Kidney (tissue), 14 donors: Measurements from ENCODE around the gene BRPF3. TPM values are rescaled to one million over a fixed set of nuclear protein-coding genes. Genes with fewer than 3 reads are reported as not detected.

Experiments used
- DNase-seq, 5 donors: peaks; one replicate each; pipeline ENCODE4 v3.0.0-alpha.2; 2013 to 2020
- FAIRE-seq: peaks from 2 replicates; lab custom pipeline; 2012; peaks lifted over from hg19 to GRCh38; lab: Jason Lieb, UNC
- H3K27ac ChIP-seq, 2 donors: one replicate each; pipeline ENCODE4 v1.7.0; 2013; ENCODE audit warnings: low read depth in 2 of 2, low read length in 2 of 2, inconsistent platforms in 1 of 2
- H3K27me3 ChIP-seq: one replicate; pipeline ENCODE4 v1.7.1; 2013; ENCODE audit warnings: low read length, inconsistent platforms; ENCODE audit not compliant: control insufficient read depth, insufficient read depth
- H3K36me3 ChIP-seq, 3 donors: one replicate each; pipeline versions ENCODE4 v1.7.0 to v1.7.1; 2013; ENCODE audit warnings: low read length in 3 of 3, control low read depth in 1 of 3, inconsistent platforms in 1 of 3; ENCODE audit not compliant: insufficient read depth in 3 of 3, control insufficient read depth in 2 of 3
- H3K4me1 ChIP-seq, 3 donors: one replicate each; pipeline versions ENCODE4 v1.7.0 to v1.7.1; 2013; ENCODE audit warnings: low read length in 3 of 3, inconsistent platforms in 1 of 3, low read depth in 1 of 3; ENCODE audit not compliant: control insufficient read depth in 2 of 3, insufficient read depth in 2 of 3
- H3K4me3 ChIP-seq, 3 donors: one replicate each; pipeline versions ENCODE4 v1.7.0 to v1.8.1; 2013; ENCODE audit warnings: low read length in 3 of 3, control low read depth in 1 of 3, inconsistent platforms in 1 of 3
- H3K9ac ChIP-seq, 3 donors: one replicate each; pipeline versions ENCODE4 v1.7.0 to v1.7.1; 2013; ENCODE audit warnings: low read length in 3 of 3, control low read depth in 1 of 3, inconsistent platforms in 1 of 3
- H3K9me3 ChIP-seq, 3 donors: one replicate each; pipeline versions ENCODE4 v1.7.0 to v1.7.1; 2013; ENCODE audit warnings: low read length in 3 of 3, control low read depth in 1 of 3, inconsistent platforms in 1 of 3; ENCODE audit not compliant: control insufficient read depth in 2 of 3, insufficient read depth in 1 of 3
- intact Hi-C: fragments of 100-400 bp; cut with DNase I; formaldehyde crosslinking; loops from one replicate; pipeline ENCODE4 v1.11.1; 2022
- polyA plus RNA-seq: library from polyadenylated mRNA; stranded (reverse); fragments of 350-450 nt; fragmentation: Illumina TruSeq; extraction: RNeasy Lipid Tissue Mini Kit (QIAGEN cat#74804); gene quantifications from one replicate; pipeline ENCODE4 v1.2.3, GENCODE V29; 2014; ENCODE audit warnings: low read depth, low replicate concordance; ENCODE audit not compliant: insufficient read depth
- total RNA-seq: library from RNA; stranded (reverse); fragmentation: NEBNext Ultra II Directional; extraction: Animal tissue kit (Norgen Biotek cat#: 25700); gene quantifications from one replicate; pipeline ENCODE4 v1.2.1, GENCODE V29; 2021
- TF ChIP-seq, protein P1 (sequence below): IDR thresholded peaks from 3 replicates; pipeline ENCODE4 v1.5.1; 2012; ENCODE audit warnings: mild to moderate bottlenecking, moderate library complexity, borderline replicate concordance; ENCODE audit not compliant: insufficient read depth; ENCODE audit errors: extremely low read depth
- donor health status: control.
- donor health status: control.
- donor health status: control.
- donor health status: control.
- donor health status: control.
- donor health status: DM: yes; HTN: yes; CAD: no.
- donor health status: Normal renal cell carcinoma (clear cell type).

BRPF3 gene
- total and polyA plus RNA-seq, 2 donors from 2014 or later: 10.2 to 29.5 TPM

DNA sequence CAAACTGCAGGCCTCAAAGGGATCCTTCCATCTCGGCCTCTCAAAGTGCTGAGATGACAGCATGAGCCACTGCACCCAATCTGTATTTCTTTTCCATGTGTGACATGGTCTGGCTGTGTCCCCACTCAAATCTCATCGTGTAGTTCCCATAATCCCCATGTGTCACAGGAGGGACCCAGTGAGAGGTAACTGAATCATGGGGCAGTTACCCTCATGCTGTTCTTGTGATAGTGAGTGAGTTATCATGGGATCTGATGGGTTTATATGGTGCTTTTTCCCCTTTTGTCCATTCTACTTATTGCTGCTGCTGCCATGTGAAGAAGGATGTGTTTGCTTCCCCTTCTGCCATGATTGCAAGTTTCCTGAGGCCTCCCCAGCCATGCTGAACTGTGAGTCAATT is 10.3 kb upstream of the BRPF3 start:
- H3K27ac ChIP-seq: no peak overlapping the region
- no peak overlapping the region for H3K9ac ChIP-seq
- H3K4me1 ChIP-seq: no peaks in the 10 kb centered on the region
- TF ChIP-seq, protein P1, sequence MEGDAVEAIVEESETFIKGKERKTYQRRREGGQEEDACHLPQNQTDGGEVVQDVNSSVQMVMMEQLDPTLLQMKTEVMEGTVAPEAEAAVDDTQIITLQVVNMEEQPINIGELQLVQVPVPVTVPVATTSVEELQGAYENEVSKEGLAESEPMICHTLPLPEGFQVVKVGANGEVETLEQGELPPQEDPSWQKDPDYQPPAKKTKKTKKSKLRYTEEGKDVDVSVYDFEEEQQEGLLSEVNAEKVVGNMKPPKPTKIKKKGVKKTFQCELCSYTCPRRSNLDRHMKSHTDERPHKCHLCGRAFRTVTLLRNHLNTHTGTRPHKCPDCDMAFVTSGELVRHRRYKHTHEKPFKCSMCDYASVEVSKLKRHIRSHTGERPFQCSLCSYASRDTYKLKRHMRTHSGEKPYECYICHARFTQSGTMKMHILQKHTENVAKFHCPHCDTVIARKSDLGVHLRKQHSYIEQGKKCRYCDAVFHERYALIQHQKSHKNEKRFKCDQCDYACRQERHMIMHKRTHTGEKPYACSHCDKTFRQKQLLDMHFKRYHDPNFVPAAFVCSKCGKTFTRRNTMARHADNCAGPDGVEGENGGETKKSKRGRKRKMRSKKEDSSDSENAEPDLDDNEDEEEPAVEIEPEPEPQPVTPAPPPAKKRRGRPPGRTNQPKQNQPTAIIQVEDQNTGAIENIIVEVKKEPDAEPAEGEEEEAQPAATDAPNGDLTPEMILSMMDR: no peak
- H3K27me3 ChIP-seq: no peaks in the 10 kb centered on the region
- no peak for FAIRE-seq
- no peaks in the 10 kb centered on the region for H3K9me3 ChIP-seq
- intact Hi-C loops: no loop called here
- DNase-seq: no peak
- H3K4me3 ChIP-seq: no peak overlapping the region
- no peaks in the 10 kb centered on the region for H3K36me3 ChIP-seq

- H3K9me3 ChIP-seq: no peaks in the 10 kb centered on the region
- H3K36me3 ChIP-seq: no peaks in the 10 kb centered on the region
- DNase-seq (no peak), FAIRE-seq (no peak)
- H3K4me1 ChIP-seq: no peaks in the 10 kb centered on the region
- no peak overlapping the region for H3K4me3 ChIP-seq
- TF ChIP-seq, protein P1: no peak
- H3K9ac ChIP-seq: no peak overlapping the region
- intact Hi-C loops: no loop called here
- H3K27ac ChIP-seq: no peak overlapping the region
- no peaks in the 10 kb centered on the region for H3K27me3 ChIP-seq
Observed at GRCh38 chr6:36187446-36187845, 9.1 kb upstream of the BRPF3 start.

GRCh38 chr6:36195471-36196112 is 952 bp upstream of the BRPF3 start:
- no peaks in the 10 kb centered on the region for H3K9me3 ChIP-seq
- H3K4me1 ChIP-seq: peaks cover 0 to 7% (median 6%) of the 10 kb centered on the region in 3 donors
- peak overlapping the region; percentile 88 to 89 for H3K27ac ChIP-seq
- intact Hi-C loops: no loop called here
- peak overlapping the region; percentile 73 to 90 (median 80) for H3K9ac ChIP-seq
- no peak for FAIRE-seq
- H3K27me3 ChIP-seq: no peaks in the 10 kb centered on the region
- peaks cover under 1 to 3% (median 3%) of the 10 kb centered on the region in 3 donors for H3K36me3 ChIP-seq
- H3K4me3 ChIP-seq: peak overlapping the region; percentile 80 to 85 (median 81)
- DNase-seq: no peak
- TF ChIP-seq, protein P1: no peak
